Cardiac muscle cell (in vitro differentiated cells and primary cell): ENCODE results near the gene MDM1. TPM values are rescaled to one million over a fixed set of nuclear protein-coding genes. Genes with fewer than 3 reads are reported as not detected.
A peak's percentile ranks its signal among the peaks of the same experiment; 100 is the strongest.

Experiments
- DNase-seq, 2 donors: peaks; one replicate each; pipeline versions ENCODE4 v3.0.0 to v3.0.0-alpha.2; 2010 to 2017; ENCODE audit warnings: low read depth in 1 of 2, low spot score in 1 of 2
- H3K27ac ChIP-seq: fragments of 200-600 bp; sonication (generic); 2 replicates; pipeline ENCODE4 v1.5.1; 2016
- H3K27me3 ChIP-seq: fragments of 200-600 bp; sonication (generic); 2 replicates; pipeline ENCODE4 v1.6.0; 2016; ENCODE audit warnings: control low read depth
- H3K36me3 ChIP-seq: fragments of 200-600 bp; sonication (generic); 2 replicates; pipeline ENCODE4 v1.5.1; 2016; ENCODE audit warnings: control low read depth
- H3K4me1 ChIP-seq: fragments of 200-600 bp; sonication (generic); 2 replicates; pipeline ENCODE4 v1.8.1; 2017; ENCODE audit warnings: low read depth, mild to moderate bottlenecking, mixed run types
- H3K4me3 ChIP-seq: fragments of 200-600 bp; sonication (generic); 2 replicates; pipeline ENCODE4 v1.5.1; 2016; ENCODE audit warnings: mild to moderate bottlenecking
- H3K9me3 ChIP-seq: fragments of 200-600 bp; sonication (generic); 2 replicates; pipeline ENCODE4 v1.5.1; 2017; ENCODE audit warnings: low read depth, mild to moderate bottlenecking, control low read depth
- polyA plus RNA-seq: library from polyadenylated mRNA; unstranded; fragments of >200 nt; fragmentation: Nextera tagmentation; extraction: Ambion mirVana; gene quantifications from 2 replicates; pipeline ENCODE4 v1.2.1, GENCODE V29; 2016
- total RNA-seq: library from RNA; depleted of rRNA; stranded (reverse); fragments of >200 nt; gene quantifications from 2 replicates; pipeline ENCODE4 v1.2.3, GENCODE V29; 2016
- TF ChIP-seq, protein P1 (sequence below): IDR thresholded peaks from 2 replicates; pipeline ENCODE4 v1.5.1; 2012; ENCODE audit warnings: low read depth, mild to moderate bottlenecking, low read length

The MDM1 gene
- total and polyA plus RNA-seq, 2 experiments from 2014 or later: 13.4 to 23.9 TPM

DNA sequence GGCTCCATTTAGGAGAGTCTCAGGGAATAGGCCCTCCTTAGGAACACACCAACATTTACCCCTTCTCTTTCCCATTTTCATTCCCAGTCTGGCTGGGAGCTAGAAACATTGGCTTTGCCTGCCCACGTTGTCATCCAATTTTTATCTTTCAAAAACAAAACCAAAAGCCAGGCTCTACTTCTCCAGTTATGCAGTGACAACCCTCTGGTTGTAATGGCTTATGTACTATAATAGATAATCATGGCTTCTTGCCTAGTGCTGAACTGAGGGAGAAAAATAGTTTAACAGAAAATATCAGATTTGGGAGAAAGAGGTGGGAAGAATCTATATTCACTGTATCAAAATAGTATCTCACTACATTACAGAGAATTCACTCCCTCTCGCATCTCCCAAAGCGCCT lies 46.6 kb downstream of the MDM1 start:
- Histone ChIP-seq H3K4me3 (no peak overlapping the region), H3K9me3 (no peaks in the 10 kb centered on the region), H3K27me3 (no peaks in the 10 kb centered on the region), H3K27ac (no peak overlapping the region), H3K36me3 (no peaks in the 10 kb centered on the region), H3K4me1 (no peaks in the 10 kb centered on the region)
- TF ChIP-seq, protein P1, sequence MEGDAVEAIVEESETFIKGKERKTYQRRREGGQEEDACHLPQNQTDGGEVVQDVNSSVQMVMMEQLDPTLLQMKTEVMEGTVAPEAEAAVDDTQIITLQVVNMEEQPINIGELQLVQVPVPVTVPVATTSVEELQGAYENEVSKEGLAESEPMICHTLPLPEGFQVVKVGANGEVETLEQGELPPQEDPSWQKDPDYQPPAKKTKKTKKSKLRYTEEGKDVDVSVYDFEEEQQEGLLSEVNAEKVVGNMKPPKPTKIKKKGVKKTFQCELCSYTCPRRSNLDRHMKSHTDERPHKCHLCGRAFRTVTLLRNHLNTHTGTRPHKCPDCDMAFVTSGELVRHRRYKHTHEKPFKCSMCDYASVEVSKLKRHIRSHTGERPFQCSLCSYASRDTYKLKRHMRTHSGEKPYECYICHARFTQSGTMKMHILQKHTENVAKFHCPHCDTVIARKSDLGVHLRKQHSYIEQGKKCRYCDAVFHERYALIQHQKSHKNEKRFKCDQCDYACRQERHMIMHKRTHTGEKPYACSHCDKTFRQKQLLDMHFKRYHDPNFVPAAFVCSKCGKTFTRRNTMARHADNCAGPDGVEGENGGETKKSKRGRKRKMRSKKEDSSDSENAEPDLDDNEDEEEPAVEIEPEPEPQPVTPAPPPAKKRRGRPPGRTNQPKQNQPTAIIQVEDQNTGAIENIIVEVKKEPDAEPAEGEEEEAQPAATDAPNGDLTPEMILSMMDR: no peak
- DNase-seq: no peak

- H3K36me3 ChIP-seq: no peaks in the 10 kb centered on the region
- no peaks in the 10 kb centered on the region for H3K9me3 ChIP-seq
- H3K4me3 ChIP-seq: no peak overlapping the region
- no peaks in the 10 kb centered on the region for H3K4me1 ChIP-seq
- DNase-seq: no peak
- no peak overlapping the region for H3K27ac ChIP-seq
- H3K27me3 ChIP-seq: no peaks in the 10 kb centered on the region
- TF ChIP-seq, protein P1: no peak
These were observed 50.7 kb downstream of the MDM1 start for GRCh38 chr12:68281322-68282077.

- Histone ChIP-seq H3K27ac (no peak overlapping the region), H3K36me3 (no peaks in the 10 kb centered on the region), H3K4me1 (no peaks in the 10 kb centered on the region), H3K27me3 (no peaks in the 10 kb centered on the region), H3K4me3 (no peak overlapping the region), H3K9me3 (no peaks in the 10 kb centered on the region)
- no peak for DNase-seq
- TF ChIP-seq, protein P1: no peak
These were observed 51.9 kb downstream of the MDM1 start for GRCh38 chr12:68280240-68280639.

DNA sequence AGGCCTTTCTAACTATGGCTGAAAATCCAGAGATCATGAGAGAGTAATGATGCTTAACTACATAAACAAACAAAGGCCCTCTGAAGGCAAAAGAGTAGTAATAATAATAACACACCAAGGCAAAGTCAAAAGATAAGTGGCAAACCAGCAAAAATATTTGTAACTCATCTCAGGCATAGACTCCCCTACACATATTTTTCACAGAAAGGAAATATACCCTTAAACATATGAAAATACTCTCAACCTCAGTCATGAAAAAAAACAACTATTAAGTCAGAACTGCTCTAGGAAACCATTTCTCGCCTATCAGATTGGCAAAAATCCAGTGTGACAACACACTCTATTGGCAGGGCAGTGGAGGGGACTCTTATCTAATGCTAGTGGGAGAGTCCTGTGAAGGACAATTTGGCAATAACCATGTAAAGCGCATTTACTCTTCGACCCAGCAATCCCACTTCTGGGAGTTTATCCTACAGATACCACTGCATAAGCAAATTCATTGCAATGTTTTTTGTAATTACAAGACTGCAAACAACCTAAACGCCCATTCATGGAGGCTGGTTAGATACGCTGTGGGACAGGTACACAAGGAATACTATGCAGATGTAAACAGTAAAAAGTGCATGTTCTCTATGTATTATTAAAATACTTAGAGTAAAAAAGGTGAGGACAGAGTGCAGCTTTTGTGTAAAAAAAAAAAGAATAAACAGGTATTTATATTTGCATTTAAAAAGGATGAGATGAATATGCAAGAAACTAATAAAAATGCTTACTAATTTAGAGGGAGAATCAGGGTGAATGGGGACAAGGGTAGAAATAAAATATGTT lies 52.7 kb downstream of the MDM1 start:
- Histone ChIP-seq H3K9me3 (no peaks in the 10 kb centered on the region), H3K27me3 (no peaks in the 10 kb centered on the region), H3K27ac (no peak overlapping the region), H3K36me3 (no peaks in the 10 kb centered on the region), H3K4me3 (no peak overlapping the region), H3K4me1 (no peaks in the 10 kb centered on the region)
- peak in 1 of 2 donors; percentile 85 for DNase-seq
- TF ChIP-seq, protein P1: no peak

- Histone ChIP-seq H3K36me3 (no peaks in the 10 kb centered on the region), H3K9me3 (no peaks in the 10 kb centered on the region), H3K27ac (no peak overlapping the region), H3K27me3 (no peaks in the 10 kb centered on the region), H3K4me3 (no peak overlapping the region), H3K4me1 (no peaks in the 10 kb centered on the region)
- DNase-seq: peak in 1 of 2 donors; percentile 43
- TF ChIP-seq, protein P1: no peak
These were observed 55.7 kb downstream of the MDM1 start for GRCh38 chr12:68276402-68276930.
